Endometrial microvascular endothelial cells (primary cell): Measurements from ENCODE around the gene GADD45GIP1. TPM values are rescaled to one million over a fixed set of nuclear protein-coding genes. Genes with fewer than 3 reads are reported as not detected.

Source experiments
- in situ Hi-C: cut with HindIII; loops from 2 replicates; pipeline ENCODE4 v1.10.0; 2017; ENCODE audit warnings: low sequenced_read_pairs, low pct_unique_long_range_greater_than_20kb; ENCODE audit errors: inconsistent ontology term
- total RNA-seq: library from RNA; depleted of rRNA; stranded (reverse); fragments of >200 nt; gene quantifications from one replicate; pipeline ENCODE4 v1.2.3, GENCODE V29; 2015; ENCODE audit errors: inconsistent ontology term

GADD45GIP1 gene
- total RNA-seq, 1 donor from 2014 or later = 41.4 TPM

GRCh38 chr19:12946731-12947496 is 10.1 kb downstream of the GADD45GIP1 start:
- in situ Hi-C loops = no loop called here

- in situ Hi-C loops = no loop called here
Measured at GRCh38 chr19:12946092-12946721, 10.8 kb downstream of the GADD45GIP1 start.

GRCh38 chr19:12945479-12946091 is 11.4 kb downstream of the GADD45GIP1 start, which contains the start of gene RAD23A:
RAD23A (plus strand) TSS chr19:12945862; CDS start chr19:12945949, 87 bp downstream.
- in situ Hi-C loops = no loop called here

- in situ Hi-C loops = no loop called here
Measured at GRCh38 chr19:12944104-12944674, 12.8 kb downstream of the GADD45GIP1 start.

- in situ Hi-C loops = no loop called here
Measured at GRCh38 chr19:12943437-12944044, 13.5 kb downstream of the GADD45GIP1 start.

- in situ Hi-C loops = no loop called here
Measured at GRCh38 chr19:12940897-12941296, 16.1 kb downstream of the GADD45GIP1 start.

- in situ Hi-C loops = no loop called here
Measured at GRCh38 chr19:12939975-12940423, 17.0 kb downstream of the GADD45GIP1 start.

- in situ Hi-C loops = no loop called here
Measured at GRCh38 chr19:12938779-12939601, 18.0 kb downstream of the GADD45GIP1 start.

- in situ Hi-C loops = no loop called here
Measured at GRCh38 chr19:12937927-12938778, 18.9 kb downstream of the GADD45GIP1 start, which contains the start of gene CALR. CALR (plus strand) TSS chr19:12938609; CDS start chr19:12938680, 71 bp downstream.

- in situ Hi-C loops = no loop called here
Measured at GRCh38 chr19:12937093-12937926, 19.7 kb downstream of the GADD45GIP1 start.

GRCh38 chr19:12936582-12936981 is 20.4 kb downstream of the GADD45GIP1 start:
- in situ Hi-C loops = no loop called here

GRCh38 chr19:12935071-12935470 is 22.0 kb downstream of the GADD45GIP1 start:
- in situ Hi-C loops = no loop called here

GRCh38 chr19:12933287-12934072 is 23.5 kb downstream of the GADD45GIP1 start, which contains the start of gene FARSA:
FARSA (minus strand) TSS chr19:12933711; CDS start chr19:12933696, 15 bp downstream.
- in situ Hi-C loops = no loop called here

GRCh38 chr19:12932392-12933286 is 24.4 kb downstream of the GADD45GIP1 start:
- in situ Hi-C loops = no loop called here
